HFF-Myc (cell line): ENCODE data around the gene GCNT1.
A peak's percentile ranks its signal among the peaks of the same experiment; 100 is the strongest.
"Not testable (repeated sequence)": the region's sequence is repeated elsewhere in the genome, so short reads cannot be mapped to it uniquely, and the experiment has no call there.

Experiments used
- DNase-seq: peaks from one replicate; pipeline ENCODE4 v3.0.0-alpha.2; 2011; ENCODE audit warnings: low read depth; ENCODE audit errors: extremely low read depth
- H3K4me3 ChIP-seq: replicated peaks from 2 replicates; pipeline ENCODE4 v1.5.1; 2011; ENCODE audit warnings: low read depth, mild to moderate bottlenecking, control low read depth, low read length
- CTCF ChIP-seq: IDR thresholded peaks from 2 replicates; pipeline ENCODE4 v1.5.1; 2012; ENCODE audit warnings: mild to moderate bottlenecking, low read depth, low read length, control low read depth; ENCODE audit errors: missing control alignments

GCNT1 gene

GRCh38 chr9:76526026-76526425 is 67.0 kb downstream of the GCNT1 start:
- DNase-seq: no peak
- TF ChIP-seq CTCF: no peak
- no peak overlapping the region for H3K4me3 ChIP-seq

GRCh38 chr9:76528056-76528455 is 69.1 kb downstream of the GCNT1 start:
- no peak for TF ChIP-seq CTCF
- H3K4me3 ChIP-seq: no peak overlapping the region
- DNase-seq: peak; percentile 71

- DNase-seq: no peak
- TF ChIP-seq CTCF: no peak
- H3K4me3 ChIP-seq: no peak overlapping the region
These were observed 69.7 kb downstream of the GCNT1 start for GRCh38 chr9:76528642-76529190.

GRCh38 chr9:76529653-76530052 is 70.7 kb downstream of the GCNT1 start:
- H3K4me3 ChIP-seq: no peak overlapping the region
- no peak for DNase-seq
- no peak for TF ChIP-seq CTCF

- no peak for DNase-seq
- H3K4me3 ChIP-seq: no peak overlapping the region
- no peak for TF ChIP-seq CTCF
These were observed 71.6 kb downstream of the GCNT1 start for GRCh38 chr9:76530458-76531110.

- DNase-seq: no peak
- H3K4me3 ChIP-seq: no peak overlapping the region
- no peak for TF ChIP-seq CTCF
These were observed 72.3 kb downstream of the GCNT1 start for GRCh38 chr9:76531231-76531780.

- not testable (repeated sequence) for DNase-seq, H3K4me3 ChIP-seq
These were observed 73.9 kb downstream of the GCNT1 start for GRCh38 chr9:76532877-76533276.
